SH-SY5Y (cell line): ENCODE results near the gene TSR3.

Experiments
- GATA2 ChIP-seq: IDR thresholded peaks from 2 replicates; pipeline ENCODE4 v1.6.1; 2011; ENCODE audit warnings: mild to moderate bottlenecking, low read depth, low read length
- GATA3 ChIP-seq: IDR thresholded peaks from 2 replicates; pipeline ENCODE4 v1.6.1; 2011; ENCODE audit warnings: low read depth, mild to moderate bottlenecking, low read length, moderate library complexity

TSR3 gene

GRCh38 chr16:1320658-1321240 lies 30.9 kb downstream of the TSR3 start:
- TF ChIP-seq GATA2: no peak
- no peak for TF ChIP-seq GATA3

- TF ChIP-seq GATA2 (no peak), GATA3 (no peak)
Observed at GRCh38 chr16:1320097-1320496, 31.6 kb downstream of the TSR3 start.

DNA sequence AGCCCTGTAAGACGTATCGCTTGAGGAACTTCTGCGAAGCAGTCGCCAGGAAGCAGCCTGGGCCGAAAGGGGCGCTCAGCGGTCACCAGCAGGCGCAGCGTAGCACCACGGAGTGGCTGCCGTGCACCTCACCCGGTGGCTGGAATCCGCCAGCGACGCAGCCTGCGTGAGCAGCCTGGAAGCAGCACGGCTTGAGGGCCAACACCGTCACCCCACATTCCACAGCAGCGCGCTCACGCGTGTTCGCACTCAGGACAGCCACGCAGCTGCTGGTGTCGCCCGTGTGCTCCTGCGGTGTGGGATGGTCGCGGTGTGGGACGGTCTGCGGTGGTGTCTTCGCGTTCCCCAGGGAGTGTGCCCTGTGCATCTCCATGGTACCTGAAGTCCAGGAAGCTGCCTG lies 32.6 kb downstream of the TSR3 start:
- TF ChIP-seq GATA2: no peak
- no peak for TF ChIP-seq GATA3

- TF ChIP-seq GATA2: no peak
Observed at GRCh38 chr16:1318268-1318545, 33.5 kb downstream of the TSR3 start.

- TF ChIP-seq GATA3 (no peak), GATA2 (no peak)
Observed at GRCh38 chr16:1317479-1318267, 34.0 kb downstream of the TSR3 start.

GRCh38 chr16:1316033-1316405 lies 35.7 kb downstream of the TSR3 start:
- TF ChIP-seq GATA3: no peak
- TF ChIP-seq GATA2: no peak

GRCh38 chr16:1315081-1316032 lies 36.3 kb downstream of the TSR3 start:
- TF ChIP-seq GATA3: no peak
- no peak for TF ChIP-seq GATA2

DNA sequence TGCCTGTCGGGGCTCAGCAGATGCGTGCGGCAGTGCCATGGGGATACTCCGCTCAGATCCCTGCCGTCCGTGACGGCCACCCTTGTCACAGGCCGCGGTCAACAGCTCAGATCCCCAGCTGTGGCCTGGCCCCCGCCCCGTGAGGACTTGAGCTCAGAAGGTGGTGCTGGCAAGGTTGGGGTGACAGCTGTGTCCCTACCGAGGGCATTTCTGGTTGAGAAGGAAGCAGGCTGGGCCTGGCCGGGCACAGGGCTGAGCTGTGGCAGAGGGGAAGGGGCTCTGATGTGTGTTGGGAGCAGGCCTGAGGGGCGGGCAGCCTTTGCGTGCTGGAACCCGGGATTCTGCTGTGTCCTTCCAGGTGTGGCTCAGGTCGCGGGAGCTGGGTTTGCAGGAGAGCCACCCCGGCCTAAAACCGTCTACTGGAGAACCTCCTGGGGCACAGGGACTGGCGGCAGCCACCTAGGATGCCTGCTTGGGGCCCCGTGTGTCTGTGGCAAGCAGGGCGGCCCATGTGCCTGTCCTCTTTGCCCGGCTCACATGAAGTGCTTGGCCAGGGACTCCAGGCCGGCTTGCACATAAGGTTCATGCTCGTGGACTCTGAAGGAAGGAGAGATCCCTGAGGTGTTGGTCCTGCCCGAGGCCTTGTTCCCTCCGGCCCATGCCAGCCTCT lies 37.1 kb downstream of the TSR3 start:
- TF ChIP-seq GATA2: no peak
- TF ChIP-seq GATA3: no peak

DNA sequence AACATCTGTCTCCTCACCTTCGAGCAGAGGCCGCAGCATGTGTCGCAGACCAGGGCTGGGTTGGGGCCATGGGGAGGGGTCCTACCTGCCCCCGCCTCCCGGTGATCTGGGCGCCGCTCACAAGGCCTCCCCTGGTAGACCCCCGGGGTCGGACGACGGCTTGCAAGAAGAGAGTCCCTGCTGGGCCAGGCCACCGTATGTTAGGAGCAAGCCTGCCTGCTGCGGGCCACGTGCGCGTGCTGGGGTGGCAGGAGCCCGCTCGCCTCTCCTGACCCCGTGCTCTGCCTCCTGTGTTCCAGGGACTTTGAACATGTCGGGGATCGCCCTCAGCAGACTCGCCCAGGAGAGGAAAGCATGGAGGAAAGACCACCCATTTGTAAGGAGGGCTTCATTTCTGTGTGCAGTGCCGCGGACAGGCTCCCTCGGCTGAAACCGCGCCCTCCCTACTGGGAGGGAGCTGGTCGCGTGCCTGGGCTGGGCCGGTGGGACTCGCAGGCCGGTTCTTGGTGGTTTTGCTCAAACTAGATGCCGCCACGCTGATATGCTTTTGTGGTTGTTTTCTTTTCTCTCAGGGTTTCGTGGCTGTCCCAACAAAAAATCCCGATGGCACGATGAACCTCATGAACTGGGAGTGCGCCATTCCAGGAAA lies 37.8 kb downstream of the TSR3 start:
- TF ChIP-seq GATA2 (no peak), GATA3 (no peak)

DNA sequence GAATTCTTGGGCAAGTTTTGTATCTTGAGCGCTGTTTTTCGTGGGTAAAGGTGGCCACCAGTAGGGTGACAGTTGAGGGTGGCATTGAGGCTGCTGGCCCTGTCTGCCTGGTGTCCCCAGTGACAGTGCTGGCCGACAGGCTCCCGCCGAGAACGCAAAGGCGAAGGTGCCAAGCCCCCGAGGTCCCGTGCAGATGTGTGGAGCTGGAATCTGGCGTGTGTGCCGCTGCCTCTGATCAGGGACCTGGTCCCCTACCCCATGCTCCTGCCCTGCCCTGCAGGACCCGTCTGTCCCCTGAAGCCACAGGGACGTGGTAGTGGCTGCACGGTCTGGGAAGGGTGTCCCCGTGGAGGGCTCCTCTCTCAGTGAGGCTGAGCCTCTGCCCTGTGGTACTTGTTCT lies 38.8 kb downstream of the TSR3 start:
- no peak for TF ChIP-seq GATA3
- no peak for TF ChIP-seq GATA2

DNA sequence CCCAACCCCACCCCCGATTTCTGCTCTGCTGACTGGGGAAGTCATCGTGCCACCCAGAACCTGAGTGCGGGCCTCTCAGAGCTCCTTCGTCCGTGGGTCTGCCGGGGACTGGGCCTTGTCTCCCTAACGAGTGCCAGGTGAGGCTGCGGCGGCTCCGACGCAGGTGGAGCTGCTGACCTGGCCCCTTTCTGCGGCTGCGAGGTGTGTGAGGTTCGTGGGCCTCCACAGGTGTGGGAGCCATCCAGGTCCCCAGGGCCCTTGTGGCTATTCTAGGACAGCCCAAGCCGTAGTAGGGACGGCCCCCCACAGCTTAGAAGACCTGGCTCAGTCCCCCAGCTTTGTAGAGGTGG lies 39.2 kb downstream of the TSR3 start:
- TF ChIP-seq GATA3 (no peak), GATA2 (no peak)

- TF ChIP-seq GATA3 (no peak), GATA2 (no peak)
Observed at GRCh38 chr16:1311738-1312466, 39.8 kb downstream of the TSR3 start.

DNA sequence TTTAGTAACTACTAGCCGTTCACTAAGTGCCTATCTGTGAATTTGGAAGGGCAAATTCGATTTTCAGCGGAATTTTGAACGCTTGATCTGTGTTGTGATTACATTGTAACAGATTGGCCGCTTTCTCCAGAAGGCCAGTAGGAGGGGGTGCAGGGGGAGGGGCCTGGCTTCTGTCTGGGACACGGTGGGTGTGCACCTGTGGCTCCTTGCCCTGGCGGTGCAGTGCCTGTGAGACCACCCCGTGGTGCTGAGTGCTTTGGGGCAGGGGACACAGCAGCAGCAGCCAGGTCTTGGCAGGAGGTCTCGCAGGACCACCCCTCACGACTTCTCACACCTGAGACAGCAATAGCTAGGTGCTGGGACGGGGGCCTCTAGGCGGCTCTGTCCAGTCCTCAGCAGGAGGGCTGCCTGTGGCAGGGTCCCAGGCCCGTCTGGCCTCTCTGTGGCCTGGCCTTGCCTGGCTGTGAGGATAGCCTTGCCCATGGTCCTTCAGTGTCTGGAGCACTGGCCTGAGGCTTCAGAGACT lies 40.4 kb downstream of the TSR3 start:
- TF ChIP-seq GATA3 (no peak), GATA2 (no peak)
